Activated CD4-positive, alpha-beta T cell treated with anti-CD3 and anti-CD28 coated beads for 1 hour (primary cell): ENCODE measurements around the gene CX3CL1.

Experiments
- DNase-seq: peaks from one replicate; pipeline ENCODE4 v3.0.0-alpha.2; 2020

The CX3CL1 gene

DNA sequence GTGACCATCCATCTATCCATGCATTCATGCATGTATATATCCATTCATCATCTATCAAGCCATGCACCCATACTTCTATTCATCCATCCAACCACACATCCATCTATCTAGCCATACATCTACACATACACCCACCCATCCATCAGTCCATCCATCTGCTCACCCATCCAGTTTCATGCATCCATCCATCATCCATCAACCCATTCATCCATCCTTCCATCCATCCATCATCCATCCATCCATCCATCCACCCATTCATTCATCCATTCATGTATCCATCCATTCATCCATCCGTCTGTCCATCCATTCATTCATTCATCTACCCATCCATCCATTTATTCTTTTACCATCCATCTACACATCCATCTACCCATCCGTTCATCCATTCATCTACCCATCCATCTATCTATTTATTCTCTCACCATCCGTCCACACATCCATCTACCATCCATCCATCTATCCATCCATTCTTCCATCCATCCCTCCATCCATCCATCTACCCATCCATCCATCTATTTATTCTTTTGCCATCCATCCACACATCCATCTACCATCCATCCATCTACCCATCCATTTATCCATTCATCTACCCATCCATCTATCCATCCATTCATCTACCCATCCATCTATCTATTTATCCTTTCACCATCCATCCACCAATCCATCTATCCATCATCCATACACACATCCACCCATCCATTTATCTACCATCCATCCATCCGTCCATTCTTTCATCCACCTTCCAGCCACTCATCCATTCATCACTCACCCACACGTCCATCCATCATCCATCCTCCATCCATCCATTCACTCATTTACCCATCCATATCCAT lies 35.4 kb downstream of the CX3CL1 start:
- DNase-seq: no peak

DNA sequence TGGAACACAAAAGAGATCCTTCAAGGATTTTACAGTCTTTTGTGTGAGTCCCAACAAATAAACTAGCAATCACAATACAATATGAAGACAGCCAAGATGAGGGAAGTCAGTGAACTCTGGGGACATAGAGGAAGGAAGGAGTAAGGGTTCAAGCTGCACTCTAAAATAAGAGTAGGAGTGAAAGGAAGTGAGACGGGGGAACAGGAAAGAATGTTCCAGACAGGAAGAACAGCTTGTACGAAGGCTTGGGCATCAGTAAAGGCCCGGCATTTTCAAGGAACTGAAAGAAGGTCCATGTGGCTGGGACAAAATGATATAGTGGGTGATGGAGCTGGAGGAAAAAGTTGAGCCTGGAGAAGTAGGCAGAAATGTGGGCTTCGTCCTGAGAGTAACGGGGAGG lies 36.8 kb downstream of the CX3CL1 start:
- DNase-seq: no peak

DNA sequence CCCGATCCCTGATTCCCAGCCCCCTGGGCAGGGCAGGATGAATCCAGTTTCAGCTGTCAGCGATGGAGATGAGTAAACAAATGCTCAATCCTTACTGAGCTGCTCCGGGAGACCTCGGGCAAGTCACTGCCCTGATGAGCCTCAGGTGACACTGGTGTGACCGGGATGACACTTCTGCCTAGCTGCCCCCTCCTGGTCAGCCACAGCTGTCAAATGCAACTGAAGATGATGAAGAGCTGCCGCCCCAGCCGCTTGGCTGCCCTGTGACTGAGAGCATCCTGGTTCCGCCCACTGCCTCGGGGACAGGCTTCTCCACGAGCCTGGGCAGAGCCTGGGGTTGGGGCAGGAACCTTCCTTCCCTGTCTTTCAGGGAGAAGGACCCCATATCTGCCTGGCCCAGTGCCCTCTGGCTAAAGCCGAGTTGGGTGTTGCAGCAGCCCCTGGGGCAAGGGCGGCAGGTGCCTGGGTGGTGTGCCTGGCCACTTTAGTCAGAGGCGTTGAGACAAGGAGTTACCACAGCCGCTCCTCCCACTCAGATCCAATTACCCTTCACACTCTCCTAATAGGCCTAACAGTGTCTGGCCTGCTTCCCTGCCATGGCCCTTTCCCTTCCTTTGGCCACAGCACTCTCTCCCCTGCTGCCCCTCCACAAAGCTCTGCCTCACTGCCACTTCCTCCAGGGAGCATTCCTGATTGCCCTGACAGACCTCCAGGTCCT lies 37.7 kb downstream of the CX3CL1 start:
- DNase-seq: no peak

DNA sequence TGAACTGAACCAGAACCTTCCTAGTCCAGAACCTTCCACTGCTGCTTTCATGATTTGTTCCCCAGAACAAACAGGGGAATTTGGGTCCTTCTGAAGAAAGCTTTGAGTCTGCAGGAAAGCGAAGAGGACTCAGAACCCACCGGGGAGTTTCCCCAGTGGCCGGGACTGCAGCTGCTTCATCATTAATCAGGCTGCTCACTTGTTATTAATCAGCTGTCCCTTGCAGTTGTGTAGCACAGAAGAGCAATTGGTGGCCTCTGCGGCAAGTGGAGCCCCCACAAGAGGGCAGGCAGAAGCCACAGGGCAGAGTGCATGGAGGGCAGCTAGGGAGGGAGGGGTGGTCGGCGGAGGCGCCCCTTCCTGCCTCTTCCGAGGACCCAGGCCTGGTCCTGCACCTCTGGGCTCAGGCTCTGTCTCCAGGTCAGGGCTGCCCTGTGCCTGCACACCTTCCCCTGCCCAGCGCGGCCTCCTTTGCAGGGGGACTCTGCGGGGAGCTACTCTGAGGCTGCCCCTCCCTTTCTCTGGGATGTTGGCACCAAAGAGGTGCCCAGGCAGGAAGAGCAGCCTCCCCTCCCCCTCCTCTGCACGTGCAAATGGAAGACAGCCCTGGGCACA lies 39.2 kb downstream of the CX3CL1 start:
- no peak for DNase-seq

DNA sequence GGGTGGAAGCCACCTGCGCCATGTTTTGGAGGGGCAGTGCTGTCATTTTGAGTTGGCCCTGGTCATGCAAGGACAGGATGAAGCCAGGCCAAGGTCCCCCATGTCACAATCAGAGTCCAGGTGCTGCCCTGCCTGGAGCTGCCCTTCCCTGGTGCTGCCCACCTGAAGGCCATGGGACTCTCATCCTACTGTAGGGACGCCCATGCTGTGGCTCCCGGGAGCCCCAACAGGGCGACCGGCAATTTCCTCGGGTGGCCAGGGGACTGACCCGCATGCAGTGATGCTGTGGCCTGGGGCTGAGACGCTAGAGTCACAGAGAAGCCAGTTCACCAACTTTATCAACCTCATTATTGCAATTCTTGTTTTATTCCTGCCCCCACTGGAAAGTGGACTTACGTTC lies 40.3 kb downstream of the CX3CL1 start:
- no peak for DNase-seq

DNA sequence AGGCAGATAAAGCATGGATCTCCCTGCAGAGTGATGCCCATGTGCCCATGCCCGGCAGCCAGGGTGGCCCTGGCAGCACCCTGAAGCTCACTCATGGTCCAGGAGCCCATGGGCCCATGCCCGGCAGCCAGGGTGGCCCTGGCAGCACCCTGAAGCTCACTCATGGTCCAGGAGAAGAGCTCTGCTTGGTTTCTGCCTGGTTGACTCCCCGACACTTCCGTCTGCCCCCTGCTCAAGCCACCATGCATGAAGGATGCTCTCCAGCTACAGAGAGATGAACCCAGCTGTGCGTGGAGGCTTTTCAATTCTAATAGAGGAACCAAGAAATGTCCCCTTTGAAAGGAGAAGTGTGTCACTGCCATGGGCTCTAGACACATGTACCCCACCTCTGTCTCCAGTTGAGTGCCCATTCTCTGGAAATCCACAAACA lies 41.0 kb downstream of the CX3CL1 start:
- DNase-seq: no peak

DNA sequence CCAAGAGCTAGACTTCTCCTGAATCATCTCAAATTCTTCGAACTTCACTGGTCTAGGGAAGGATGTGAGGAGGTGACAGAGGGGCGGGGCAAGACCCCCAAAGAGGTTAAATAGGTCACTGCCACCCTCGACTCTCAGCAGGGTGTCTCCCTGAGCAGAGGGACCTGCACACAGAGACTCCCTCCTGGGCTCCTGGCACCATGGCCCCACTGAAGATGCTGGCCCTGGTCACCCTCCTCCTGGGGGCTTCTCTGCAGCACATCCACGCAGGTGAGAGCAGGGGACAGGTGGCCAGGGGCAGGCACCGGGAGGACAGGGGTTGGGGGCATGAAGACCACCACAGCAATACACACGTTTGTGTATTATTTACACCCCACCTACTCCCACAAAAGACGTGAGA lies 41.4 kb downstream of the CX3CL1 start:
- DNase-seq: no peak

DNA sequence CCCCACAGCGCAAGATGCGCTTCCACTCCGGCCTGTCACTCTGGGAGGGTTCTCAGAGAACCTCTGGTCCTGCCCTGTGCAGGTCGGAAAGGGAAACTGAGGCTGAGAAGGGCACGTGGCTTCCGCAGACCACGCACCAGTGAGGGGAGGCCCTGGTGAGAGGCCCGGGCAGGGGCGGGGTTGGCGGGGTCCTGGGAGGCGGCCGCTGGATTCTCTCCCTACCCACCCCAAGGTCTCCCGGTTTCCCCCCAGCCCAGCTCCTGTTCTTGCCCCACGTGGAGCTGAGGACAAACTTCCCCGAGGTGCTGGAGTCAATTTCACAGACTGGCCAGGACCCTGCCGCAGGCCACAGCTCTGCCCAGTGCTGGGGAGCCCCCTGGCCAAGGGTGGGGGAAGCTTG lies 43.8 kb downstream of the CX3CL1 start:
- DNase-seq: no peak

DNA sequence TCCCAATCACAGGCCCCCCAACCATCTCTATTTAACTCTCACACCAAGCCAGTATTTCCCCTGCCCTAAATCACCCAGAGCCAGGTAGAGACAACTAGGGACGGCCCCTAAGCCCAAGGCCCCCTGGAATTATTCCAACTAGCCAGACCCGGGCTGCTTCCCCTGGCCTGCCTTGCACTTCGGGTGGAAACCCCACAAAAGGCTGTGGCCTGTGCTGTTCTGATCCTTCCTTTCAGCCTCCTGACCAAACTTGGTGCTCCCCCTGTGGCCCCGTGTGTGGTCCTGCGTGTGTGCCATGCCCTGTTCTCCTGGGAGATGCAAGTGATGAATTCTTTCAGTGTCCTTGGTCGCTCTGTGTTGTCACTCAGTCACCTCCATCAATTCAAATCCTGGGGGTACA lies 47.2 kb downstream of the CX3CL1 start:
- DNase-seq: no peak

DNA sequence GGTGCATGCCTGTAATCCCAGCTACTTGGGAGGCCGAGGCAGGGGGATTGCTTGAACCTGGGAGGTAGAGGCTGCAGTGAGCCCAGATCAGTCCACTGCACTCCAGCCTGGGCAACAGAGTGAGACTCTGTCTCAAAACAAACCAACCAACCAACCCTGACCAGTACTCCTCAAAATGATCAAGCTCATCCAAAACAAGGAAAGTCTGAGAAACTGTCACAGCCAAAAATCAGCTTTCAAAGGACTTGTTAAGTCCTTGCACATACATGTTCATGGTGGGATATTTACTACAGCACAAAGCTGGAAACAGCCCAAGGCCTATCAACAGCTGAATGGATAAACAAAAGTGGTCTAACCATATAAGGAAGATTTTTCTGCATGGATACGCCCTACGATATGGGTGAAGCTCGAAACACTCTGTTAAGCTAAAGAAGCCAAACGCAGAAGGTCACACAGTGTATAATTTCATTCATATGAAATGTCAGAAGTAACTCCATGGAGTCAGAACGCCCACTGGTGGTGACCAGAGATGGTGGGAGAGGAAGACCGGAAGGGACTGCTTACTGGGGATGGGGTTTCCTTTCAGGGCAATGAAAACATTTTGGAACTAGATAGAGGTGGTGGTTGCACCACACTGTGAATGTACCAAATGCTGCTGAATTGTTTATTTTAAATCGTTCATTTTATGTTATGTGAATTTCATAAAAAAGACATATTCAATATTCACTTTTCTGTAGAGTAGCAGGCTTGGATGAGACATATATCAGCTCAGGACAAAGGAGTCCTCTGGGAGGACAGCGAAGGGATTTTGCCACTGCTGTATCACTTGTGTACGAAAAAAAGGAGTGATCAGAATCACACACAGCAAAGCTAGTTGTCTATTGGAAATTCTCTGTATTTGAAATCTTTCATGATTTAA lies 50.0 kb downstream of the CX3CL1 start:
- no peak for DNase-seq

DNA sequence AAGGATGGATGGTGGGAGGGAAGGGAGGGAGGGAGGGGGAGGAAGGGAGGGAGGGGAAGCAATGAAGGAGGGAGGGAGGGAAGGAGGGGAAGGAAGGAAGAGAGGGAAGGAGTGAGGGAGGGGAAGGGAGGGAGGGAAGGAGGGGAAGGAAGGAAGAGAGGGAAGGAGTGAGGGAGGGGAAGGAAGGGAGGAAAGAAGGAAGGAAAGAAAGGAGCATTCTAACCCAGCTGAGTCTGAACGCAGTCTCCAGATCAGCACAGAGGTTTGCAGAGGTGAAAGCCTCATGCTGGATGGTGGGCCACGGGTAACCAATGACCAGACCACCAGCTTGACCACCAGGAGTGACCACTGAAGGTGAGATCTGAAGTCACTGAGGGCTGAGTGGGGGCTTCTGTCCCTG lies 50.9 kb downstream of the CX3CL1 start:
- no peak for DNase-seq

DNA sequence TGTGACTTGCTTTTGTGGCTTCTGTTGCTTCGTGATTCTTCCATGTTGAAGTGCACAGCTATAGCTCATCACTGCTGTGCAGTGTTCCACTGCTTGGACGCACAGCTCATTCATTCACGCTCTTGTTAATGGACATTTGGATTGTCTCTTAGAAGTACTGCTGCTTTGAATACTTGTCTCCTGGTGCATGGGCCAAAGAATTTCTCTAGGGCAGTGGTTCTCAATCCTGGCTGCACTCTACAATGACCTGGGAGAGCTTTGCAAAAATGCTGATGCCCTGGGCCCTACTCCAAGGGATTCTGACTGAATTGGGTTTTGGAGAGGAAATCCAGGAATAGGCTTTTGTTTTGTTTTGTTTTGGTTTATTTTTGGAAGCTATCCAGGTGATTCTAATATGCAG lies 52.3 kb downstream of the CX3CL1 start:
- DNase-seq: no peak

DNA sequence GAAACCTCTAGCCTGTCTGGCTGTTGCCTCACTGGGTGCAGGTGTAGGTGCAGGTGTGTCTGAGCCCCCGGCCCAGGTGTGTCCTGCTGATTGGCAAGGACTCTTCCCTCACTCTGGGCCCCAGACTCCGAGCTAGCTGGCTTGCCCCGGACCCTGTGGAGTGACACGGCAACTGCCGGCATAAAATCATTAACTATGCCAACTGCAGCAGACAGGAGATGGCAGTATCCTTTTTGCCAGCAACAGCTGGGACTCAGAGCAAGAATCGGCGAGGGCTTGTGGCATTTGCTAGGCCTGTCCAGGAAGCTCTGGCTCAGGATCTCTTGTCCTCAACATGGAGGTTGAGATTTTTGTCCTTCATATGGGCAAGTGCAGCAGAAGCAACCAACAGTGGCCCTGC lies 54.1 kb downstream of the CX3CL1 start:
- no peak for DNase-seq

DNA sequence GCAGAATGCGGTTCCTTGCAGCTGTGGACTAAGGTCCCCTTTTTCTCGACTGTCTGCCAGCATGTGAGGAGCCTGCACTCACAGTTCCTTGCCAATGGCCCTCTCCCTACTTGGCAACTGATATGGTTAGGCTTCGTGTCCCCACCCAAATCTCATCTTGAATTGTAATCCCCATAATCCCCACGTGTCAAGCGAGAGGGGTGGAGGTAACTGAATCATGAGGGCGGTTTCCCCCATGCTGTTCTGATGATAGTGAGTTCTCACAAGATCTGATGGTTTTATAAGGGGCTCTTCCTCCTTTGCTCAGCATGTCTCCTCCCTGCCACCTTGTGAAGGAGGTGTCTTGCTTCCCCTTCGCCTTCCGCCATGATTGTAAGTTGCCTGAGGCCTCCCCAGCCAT lies 55.0 kb downstream of the CX3CL1 start:
- DNase-seq: no peak

DNA sequence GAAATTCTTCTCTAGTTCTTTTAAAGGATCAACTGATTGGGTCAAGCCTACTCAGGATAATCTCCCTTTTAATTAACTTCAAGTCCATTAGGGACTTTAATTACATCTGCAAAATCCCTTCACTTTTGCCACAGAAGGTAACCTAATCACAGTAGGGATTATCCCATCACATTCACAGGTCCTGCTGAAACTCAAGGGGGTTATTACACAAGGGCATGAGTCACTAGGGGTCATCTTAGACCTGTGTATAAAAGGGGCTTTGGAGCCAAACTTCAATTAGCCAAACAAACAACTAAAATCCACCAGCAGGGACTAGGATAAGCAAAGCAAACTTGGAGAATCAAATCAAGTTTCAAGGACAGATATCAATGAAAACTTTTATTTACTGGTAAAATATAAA lies 55.5 kb downstream of the CX3CL1 start:
- no peak for DNase-seq

DNA sequence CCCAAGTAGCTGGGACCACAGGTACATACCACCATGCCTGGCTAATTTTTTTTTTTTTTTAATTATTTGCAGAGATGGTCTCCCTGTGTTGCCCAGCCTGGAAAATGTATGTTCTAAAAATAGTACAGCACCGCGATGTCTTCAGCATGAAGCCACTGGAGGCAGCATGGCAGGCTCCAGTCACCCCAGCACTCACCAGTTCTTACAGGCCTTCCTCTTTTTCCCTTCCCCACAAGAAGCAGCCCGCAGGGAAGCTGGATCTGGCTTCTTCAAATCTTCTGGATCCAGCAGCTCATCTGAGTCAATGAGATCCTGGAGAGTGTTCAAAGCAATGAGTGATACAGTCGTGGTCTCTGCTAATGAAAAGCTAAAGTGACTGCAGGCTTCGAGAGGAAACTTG lies 58.7 kb downstream of the CX3CL1 start:
- no peak for DNase-seq

DNA sequence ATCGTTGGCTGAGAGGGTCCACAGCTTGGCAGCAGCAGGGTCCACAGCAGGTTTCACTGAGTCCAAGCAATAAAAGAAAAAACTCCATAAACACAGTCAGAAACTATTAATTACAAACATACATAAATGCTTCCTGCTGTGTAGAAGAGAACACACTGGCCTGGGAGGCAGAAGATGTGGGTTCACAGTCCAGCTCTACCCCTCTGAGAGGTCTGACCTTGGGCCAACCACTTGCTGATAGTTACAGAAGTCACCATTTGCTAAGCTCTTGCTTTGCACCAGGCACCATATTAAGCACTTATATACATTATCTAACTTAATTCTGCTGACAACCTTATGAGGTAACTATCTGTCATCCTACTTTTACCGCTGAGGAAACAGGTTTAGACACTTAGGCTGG lies 60.2 kb downstream of the CX3CL1 start:
- DNase-seq: no peak

DNA sequence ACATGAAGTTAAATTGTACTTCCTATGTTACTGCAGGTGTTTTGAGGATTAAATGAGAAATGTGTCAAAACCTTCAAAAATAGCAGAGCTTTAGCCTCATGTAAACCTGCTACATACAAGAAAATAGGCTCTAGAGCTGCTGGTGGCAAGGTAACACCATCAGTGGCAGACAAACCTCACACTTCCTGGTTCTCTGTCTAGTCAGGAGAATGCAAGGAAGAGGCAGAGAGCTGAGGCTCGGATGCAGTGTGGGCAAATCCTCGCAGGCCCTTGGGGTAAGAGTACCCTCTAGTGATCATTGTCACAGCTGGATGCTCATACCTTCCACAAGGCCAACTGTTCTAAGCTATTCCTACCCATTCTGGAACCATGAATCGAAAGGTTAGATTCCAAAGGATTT lies 60.7 kb downstream of the CX3CL1 start:
- no peak for DNase-seq

DNA sequence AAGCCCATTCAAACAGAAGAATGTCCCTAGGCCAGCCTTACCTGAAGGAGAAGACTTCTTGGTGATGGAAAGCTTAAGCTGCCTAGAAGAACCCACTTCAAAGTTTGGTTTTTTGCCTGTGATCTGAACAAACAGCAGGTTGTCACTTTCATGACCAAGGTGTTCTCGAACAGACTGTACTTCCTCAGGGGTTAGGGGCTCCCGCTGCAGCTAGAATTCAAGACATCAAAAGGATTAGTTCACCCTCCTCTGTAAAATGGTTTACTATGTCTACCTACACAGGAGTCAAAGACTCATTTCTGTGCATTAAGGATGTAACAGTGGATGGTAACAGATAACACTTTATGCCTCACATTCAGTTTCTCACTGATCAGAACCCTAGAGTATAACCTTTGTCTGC lies 61.7 kb downstream of the CX3CL1 start:
- no peak for DNase-seq
